Activated CD4-positive, alpha-beta memory T cell treated with anti-CD3 and anti-CD28 coated beads, Interleukin-2, amount 10 ng/mL, durations not matched to agents 7 days and 5 days (primary cell): Measurements from ENCODE around the gene CD52. TPM values are rescaled to one million over a fixed set of nuclear protein-coding genes. Genes with fewer than 3 reads are reported as not detected.
A peak's percentile ranks its signal among the peaks of the same experiment; 100 is the strongest.

Experiments used
- CTCF ChIA-PET: fragments of 350-600 bp; sonication (Branson Sonifier 250); formaldehyde crosslinking; loops from one replicate; lab custom pipeline; 2021; ENCODE audit warnings: antibody characterized with exemption, inconsistent platforms; lab: Charles Lee
- POLR2A ChIA-PET: fragments of 350-600 bp; sonication (Branson Sonifier 250); formaldehyde crosslinking; loops from one replicate; lab custom pipeline; 2021; ENCODE audit warnings: antibody characterized with exemption; lab: Charles Lee
- DNase-seq: peaks from one replicate; pipeline ENCODE4 v3.0.0-alpha.2; 2020
- H3K27ac Mint-ChIP-seq: one replicate; pipeline ENCODE4 v1.8.0; 2021; ENCODE audit warnings: mild to moderate bottlenecking, mixed read lengths
- H3K27me3 Mint-ChIP-seq: one replicate; pipeline ENCODE4 v1.8.0; 2021; ENCODE audit warnings: mixed read lengths
- H3K36me3 Mint-ChIP-seq: one replicate; pipeline ENCODE4 v1.8.0; 2021; ENCODE audit warnings: low read depth, mixed read lengths
- H3K4me1 Mint-ChIP-seq: one replicate; pipeline ENCODE4 v1.8.0; 2021; ENCODE audit warnings: mixed read lengths
- H3K4me3 Mint-ChIP-seq: one replicate; pipeline ENCODE4 v1.8.0; 2021; ENCODE audit warnings: mild to moderate bottlenecking, mixed read lengths
- H3K9me3 Mint-ChIP-seq: one replicate; pipeline ENCODE4 v1.8.0; 2021; ENCODE audit warnings: mixed read lengths
- total RNA-seq, 2 experiments: library from RNA; stranded (reverse); gene quantifications; one replicate each; pipeline ENCODE4 v1.2.3, GENCODE V29; 2021

Gene CD52
- total RNA-seq, 2 experiments from 2014 or later = 1,572 to 1,591 TPM

- Mint-ChIP-seq H3K27ac (no peak within 1 kb of the TSS), H3K9me3 (no peaks in the 10 kb centered on the region), H3K4me1 (peaks cover 26% of the 10 kb centered on the region), H3K4me3 (no peak within 1 kb of the TSS), H3K27me3 (peaks cover 4% of the 10 kb centered on the region), H3K36me3 (no peaks in the 10 kb centered on the region)
- POLR2A ChIA-PET = interaction anchor here (0.9 kb wide), 1 partner anchor 24 kb away, joined by 3 read pairs; no protein-coding TSS in a partner anchor
- CTCF ChIA-PET = no interaction called here
- DNase-seq = no peak
Measured at GRCh38 chr1:26353976-26354820, 36.4 kb downstream of the CD52 start, which contains the start of gene CRYBG2. TSS of gene CRYBG2 (minus strand) at chr1:26354130. CDS start at chr1:26346657, 7,473 bp downstream.

- ChIA-PET CTCF (no interaction called here), POLR2A (no interaction called here)
Measured at GRCh38 chr1:26354972-26355371, 37.2 kb downstream of the CD52 start.

GRCh38 chr1:26356106-26356505 is 38.3 kb downstream of the CD52 start:
- no peak for DNase-seq
- Mint-ChIP-seq H3K4me3 (no peak overlapping the region), H3K4me1 (peaks cover 45% of the 10 kb centered on the region), H3K36me3 (no peaks in the 10 kb centered on the region), H3K9me3 (no peaks in the 10 kb centered on the region), H3K27ac (no peak overlapping the region), H3K27me3 (peaks cover 13% of the 10 kb centered on the region)
- CTCF ChIA-PET = interaction anchor here (0.5 kb wide), 1 partner anchor 217 kb away, joined by 3 read pairs; no protein-coding TSS in a partner anchor
- POLR2A ChIA-PET = no interaction called here

More at GRCh38 chr1:26354972-26355371, 37.2 kb downstream of the CD52 start:
- H3K4me1 Mint-ChIP-seq = peaks cover 34% of the 10 kb centered on the region
- peaks cover 4% of the 10 kb centered on the region for H3K27me3 Mint-ChIP-seq
- no peak overlapping the region for H3K27ac Mint-ChIP-seq
- H3K9me3 Mint-ChIP-seq = no peaks in the 10 kb centered on the region
- no peak for DNase-seq
- no peak overlapping the region for H3K4me3 Mint-ChIP-seq
- H3K36me3 Mint-ChIP-seq = no peaks in the 10 kb centered on the region

GRCh38 chr1:26357121-26357602 is 39.4 kb downstream of the CD52 start:
- Mint-ChIP-seq H3K27ac (no peak overlapping the region), H3K9me3 (no peaks in the 10 kb centered on the region), H3K4me3 (no peak overlapping the region), H3K27me3 (peaks cover 18% of the 10 kb centered on the region), H3K36me3 (no peaks in the 10 kb centered on the region), H3K4me1 (peaks cover 53% of the 10 kb centered on the region)
- no peak for DNase-seq
- ChIA-PET CTCF (interaction anchor here (0.7 to 8.2 kb wide), 6 partner anchors 21 to 123 kb away, joined by 4 to 67 read pairs (median 15); partner anchors contain the start of genes CEP85 and SH3BGRL3), POLR2A (interaction anchor here (1.4 to 2.4 kb wide), 2 partner anchors 72 to 114 kb away, joined by 3 to 18 read pairs; no protein-coding TSS in a partner anchor)

GRCh38 chr1:26358411-26359384 is 40.9 kb downstream of the CD52 start:
- H3K36me3 Mint-ChIP-seq = no peaks in the 10 kb centered on the region
- H3K9me3 Mint-ChIP-seq = no peaks in the 10 kb centered on the region
- peak overlapping the region; percentile 48 for H3K27ac Mint-ChIP-seq
- ChIA-PET CTCF (interaction anchor here (0.7 to 8.2 kb wide), 22 partner anchors 12 to 189 kb away, joined by 3 to 67 read pairs (median 5); partner anchors contain the start of genes CD52, CEP85, SH3BGRL3 and ZNF593), POLR2A (interaction anchor here (1.1 to 3.2 kb wide), 12 partner anchors 12 to 124 kb away, joined by 3 to 18 read pairs (median 8); partner anchors contain the start of genes CD52, CEP85 and SH3BGRL3)
- DNase-seq = peak; percentile 87
- H3K4me1 Mint-ChIP-seq = peaks cover 60% of the 10 kb centered on the region
- H3K27me3 Mint-ChIP-seq = peaks cover 17% of the 10 kb centered on the region
- H3K4me3 Mint-ChIP-seq = peak overlapping the region; percentile 14

GRCh38 chr1:26359981-26360806 is 42.4 kb downstream of the CD52 start:
- peaks cover 22% of the 10 kb centered on the region for H3K27me3 Mint-ChIP-seq
- H3K27ac Mint-ChIP-seq = no peak overlapping the region
- ChIA-PET POLR2A (interaction anchor here (1.0 to 3.2 kb wide), 8 partner anchors 10 to 74 kb away, joined by 3 to 16 read pairs (median 7); partner anchors contain the start of genes CD52 and ZNF683), CTCF (interaction anchor here (1.1 to 8.2 kb wide), 4 partner anchors 13 to 191 kb away, joined by 3 to 67 read pairs (median 4); partner anchors contain the start of genes SH3BGRL3 and ZNF593)
- peak overlapping the region; percentile 58 for H3K4me3 Mint-ChIP-seq
- H3K9me3 Mint-ChIP-seq = no peaks in the 10 kb centered on the region
- DNase-seq = peak; percentile 52
- no peaks in the 10 kb centered on the region for H3K36me3 Mint-ChIP-seq
- H3K4me1 Mint-ChIP-seq = peaks cover 69% of the 10 kb centered on the region

- no peaks in the 10 kb centered on the region for H3K36me3 Mint-ChIP-seq
- peak overlapping the region; percentile 58 for H3K4me3 Mint-ChIP-seq
- no peak for DNase-seq
- ChIA-PET CTCF (interaction anchor here (1.1 to 8.2 kb wide), 11 partner anchors 14 to 84 kb away, joined by 3 to 67 read pairs (median 4); partner anchors contain the start of gene SH3BGRL3), POLR2A (interaction anchor here (1.0 to 3.2 kb wide), 7 partner anchors 12 to 75 kb away, joined by 3 to 16 read pairs (median 4); partner anchors contain the start of genes CD52 and ZNF683)
- peaks cover 64% of the 10 kb centered on the region for H3K4me1 Mint-ChIP-seq
- H3K27me3 Mint-ChIP-seq = peaks cover 23% of the 10 kb centered on the region
- H3K27ac Mint-ChIP-seq = no peak overlapping the region
- H3K9me3 Mint-ChIP-seq = no peaks in the 10 kb centered on the region
Measured at GRCh38 chr1:26360807-26361604, 43.2 kb downstream of the CD52 start.

- H3K4me1 Mint-ChIP-seq = peaks cover 63% of the 10 kb centered on the region
- ChIA-PET CTCF (interaction anchor here (0.6 to 8.2 kb wide), 13 partner anchors 13 to 84 kb away, joined by 3 to 67 read pairs (median 4); partner anchors contain the start of genes SH3BGRL3 and ZNF683), POLR2A (interaction anchor here (1.0 to 2.1 kb wide), 6 partner anchors 14 to 172 kb away, joined by 3 to 8 read pairs (median 4); partner anchors contain the start of genes CATSPER4, CD52 and SH3BGRL3)
- peaks cover 23% of the 10 kb centered on the region for H3K27me3 Mint-ChIP-seq
- H3K4me3 Mint-ChIP-seq = no peak overlapping the region
- no peaks in the 10 kb centered on the region for H3K36me3 Mint-ChIP-seq
- no peaks in the 10 kb centered on the region for H3K9me3 Mint-ChIP-seq
- DNase-seq = no peak
- no peak overlapping the region for H3K27ac Mint-ChIP-seq
Measured at GRCh38 chr1:26361605-26362122, 43.9 kb downstream of the CD52 start.

- POLR2A ChIA-PET = interaction anchor here (1.0 to 1.9 kb wide), 9 partner anchors 12 to 172 kb away, joined by 3 to 8 read pairs (median 4); partner anchors contain the start of genes CATSPER4 and SH3BGRL3
- Mint-ChIP-seq H3K4me1 (peaks cover 59% of the 10 kb centered on the region), H3K27ac (no peak overlapping the region), H3K36me3 (no peaks in the 10 kb centered on the region), H3K27me3 (peaks cover 23% of the 10 kb centered on the region), H3K4me3 (no peak overlapping the region), H3K9me3 (no peaks in the 10 kb centered on the region)
- CTCF ChIA-PET = interaction anchor here (0.6 to 8.2 kb wide), 14 partner anchors 12 to 193 kb away, joined by 3 to 67 read pairs (median 4); partner anchors contain the start of genes SH3BGRL3, ZNF593 and ZNF683
- no peak for DNase-seq
Measured at GRCh38 chr1:26362331-26362730, 44.6 kb downstream of the CD52 start.
